T-helper 1 cell treated with Interleukin-12 subunit alpha and Interleukin-12 subunit beta and Interleukin-4 antibody, amounts not matched to agents 30 ng/mL and 1 ng/mL, for 36 hours (primary cell): ENCODE measurements around the gene NKIRAS2. TPM values are rescaled to one million over a fixed set of nuclear protein-coding genes. Genes with fewer than 3 reads are reported as not detected.

Experiments
- intact Hi-C: fragments of 100-400 bp; cut with micrococcal nuclease; formaldehyde crosslinking; loops from one replicate; pipeline ENCODE4 v1.15.1; 2024
- total RNA-seq: library from RNA; stranded (reverse); gene quantifications from 2 replicates; pipeline ENCODE4 v1.2.3, GENCODE V29; 2022

The NKIRAS2 gene
- total RNA-seq, 1 donor from 2014 or later = 29.1 TPM

DNA sequence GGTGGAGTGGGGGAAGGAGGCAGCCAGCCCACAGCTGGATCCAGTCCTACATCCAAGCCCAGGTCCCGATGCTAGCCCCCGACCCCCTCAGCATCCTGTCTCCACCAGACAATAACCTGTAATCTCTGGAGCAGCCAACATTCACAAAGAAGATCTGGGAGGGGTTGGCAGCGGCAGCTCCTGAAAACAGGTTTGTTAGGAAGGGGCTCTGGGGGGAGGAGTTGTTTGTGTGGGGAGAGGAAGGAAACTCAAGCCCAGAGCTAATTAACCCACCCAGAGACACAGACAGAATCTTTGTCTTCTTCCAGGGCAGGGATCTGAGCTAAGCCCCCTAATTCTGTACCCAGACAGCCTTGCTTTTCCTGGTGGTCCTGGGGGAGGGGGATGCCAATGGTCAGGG is 35.1 kb downstream of the NKIRAS2 start:
- intact Hi-C loops = no loop called here

DNA sequence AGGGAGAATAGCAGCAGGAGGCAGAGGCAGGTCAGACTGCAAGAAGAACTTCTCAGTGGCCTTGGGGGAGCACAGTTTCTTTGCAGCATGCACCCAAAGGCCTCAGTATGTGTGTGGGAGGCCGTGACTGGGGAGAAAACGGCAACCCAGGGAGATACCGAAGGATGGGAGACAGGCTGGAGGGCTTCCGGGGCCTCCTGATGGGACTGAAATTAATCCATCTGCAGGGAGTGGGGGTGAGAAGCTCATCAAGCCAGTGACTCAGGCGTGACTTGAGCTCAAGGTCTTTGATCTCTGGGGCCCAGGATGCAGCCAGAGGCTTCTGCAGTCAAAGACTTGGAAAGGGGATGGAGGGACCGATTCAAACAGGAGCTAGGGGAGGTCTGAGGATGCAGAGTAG is 35.6 kb downstream of the NKIRAS2 start:
- intact Hi-C loops = no loop called here

DNA sequence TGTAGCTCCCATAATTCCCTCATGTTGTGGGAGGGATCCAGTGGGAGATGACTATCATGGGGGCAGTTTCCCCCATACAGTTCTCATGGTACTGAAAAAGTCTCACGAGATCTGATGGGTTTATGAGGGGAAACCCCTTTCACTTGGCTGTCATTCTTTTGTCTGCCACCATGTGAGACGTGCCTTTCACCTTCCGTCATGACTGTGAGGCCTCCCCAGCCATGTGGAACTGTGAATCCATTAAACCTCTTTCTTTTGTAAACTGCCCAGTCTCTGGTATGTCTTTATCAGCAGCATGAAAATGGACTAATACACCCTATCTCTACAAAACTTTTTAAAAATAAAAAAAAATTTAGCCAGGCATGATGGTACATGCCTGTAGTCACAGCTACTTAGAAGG is 36.7 kb downstream of the NKIRAS2 start:
- intact Hi-C loops = no loop called here

DNA sequence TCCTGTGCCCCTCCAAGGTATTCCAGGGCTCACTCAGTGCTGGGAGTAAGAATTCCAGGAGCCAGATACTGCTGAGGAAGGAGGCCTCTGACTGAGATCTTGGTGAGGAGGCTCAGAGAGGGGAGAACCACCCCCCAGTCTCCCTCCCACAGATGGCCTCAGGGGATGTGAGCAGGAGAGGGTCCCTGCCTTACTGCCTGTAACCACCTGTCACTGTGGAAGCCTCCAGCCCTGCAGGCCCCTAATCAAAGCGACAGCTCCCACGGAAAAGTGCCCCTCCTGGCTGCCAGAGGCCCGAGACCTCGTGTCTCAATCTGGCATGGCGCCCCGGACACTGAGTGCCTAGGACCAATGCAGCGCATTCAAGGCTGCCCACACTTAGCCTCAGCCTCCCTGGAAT is 38.2 kb downstream of the NKIRAS2 start:
- intact Hi-C loops = no loop called here

DNA sequence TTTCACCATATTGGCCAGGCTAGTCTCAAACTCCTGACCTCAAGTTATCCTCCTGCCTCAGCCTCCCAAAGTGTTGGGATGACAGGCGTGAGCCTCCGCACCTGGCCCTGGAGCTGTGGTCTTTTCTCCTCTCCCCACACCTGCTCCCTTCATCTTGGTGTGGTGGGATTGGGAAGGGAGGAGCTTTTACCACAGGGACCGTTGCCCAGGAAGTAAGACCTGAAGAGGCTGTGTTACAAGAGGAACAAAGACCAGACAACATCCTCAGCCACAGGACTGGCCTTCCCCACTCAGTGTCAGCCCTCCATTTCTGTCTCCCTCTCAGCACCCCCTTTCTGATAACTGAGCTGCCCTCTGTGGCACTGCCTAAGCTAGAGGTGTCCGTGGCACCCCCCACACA is 39.9 kb downstream of the NKIRAS2 start:
- intact Hi-C loops = no loop called here

DNA sequence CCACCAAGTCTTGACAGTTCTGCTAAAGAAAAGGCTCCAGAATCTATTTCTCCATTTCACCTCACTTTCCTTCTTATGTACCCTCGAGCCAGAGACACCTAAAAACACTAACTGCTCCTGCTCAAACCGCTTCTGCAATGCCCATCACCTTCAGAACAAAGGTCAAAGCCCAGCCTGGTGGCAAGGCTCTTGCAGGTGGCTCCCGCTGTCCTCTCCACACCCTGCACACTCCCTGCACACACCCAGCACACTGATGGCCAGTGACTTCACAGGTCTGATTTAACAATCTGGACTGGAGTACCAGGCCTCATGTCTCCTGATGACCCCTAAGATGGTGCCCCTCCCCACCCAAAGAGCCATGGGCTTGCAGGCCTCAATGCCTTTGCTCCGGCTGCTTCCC is 40.3 kb downstream of the NKIRAS2 start:
- intact Hi-C loops = no loop called here

DNA sequence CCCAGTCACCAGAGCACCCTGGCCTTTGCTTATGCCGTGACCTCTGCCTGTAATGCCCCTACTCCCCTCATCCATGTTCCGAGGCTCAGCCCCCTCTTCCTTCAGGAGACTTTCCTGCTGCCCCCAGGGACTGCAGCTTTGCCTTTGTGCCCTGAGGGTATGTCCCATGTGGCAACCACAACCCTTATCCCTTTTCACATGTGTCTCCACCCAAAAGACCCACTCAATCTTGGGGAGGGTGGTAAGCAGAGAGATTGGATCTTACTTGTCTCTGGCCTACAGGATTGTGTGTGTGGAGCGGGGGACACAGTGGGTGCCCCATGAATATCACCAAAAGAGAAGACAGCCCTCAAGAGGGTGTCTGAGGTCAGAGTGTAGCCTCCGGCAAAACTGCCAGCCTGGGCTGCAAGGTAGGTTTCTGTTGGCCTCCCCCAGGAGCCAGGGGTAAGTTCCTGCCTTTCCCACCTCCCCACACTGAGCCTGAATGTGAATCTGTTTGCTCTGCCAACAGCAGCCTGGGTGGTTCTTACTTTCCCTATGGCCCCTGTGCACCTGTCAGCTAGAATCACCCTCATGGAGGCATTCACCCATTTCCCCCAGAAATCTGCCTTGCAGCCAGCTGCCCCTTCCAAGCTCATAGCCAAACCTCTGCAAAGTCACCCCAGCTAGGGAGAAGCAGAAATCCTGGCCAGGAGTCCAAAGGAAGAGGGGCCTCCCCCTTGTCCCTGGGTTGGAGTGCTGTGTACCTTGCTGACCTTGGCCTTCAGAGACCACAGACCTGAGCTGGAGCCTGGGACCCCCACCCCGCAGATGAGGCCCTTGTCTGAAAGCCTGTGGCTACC is 42.0 kb downstream of the NKIRAS2 start:
- intact Hi-C loops = no loop called here

DNA sequence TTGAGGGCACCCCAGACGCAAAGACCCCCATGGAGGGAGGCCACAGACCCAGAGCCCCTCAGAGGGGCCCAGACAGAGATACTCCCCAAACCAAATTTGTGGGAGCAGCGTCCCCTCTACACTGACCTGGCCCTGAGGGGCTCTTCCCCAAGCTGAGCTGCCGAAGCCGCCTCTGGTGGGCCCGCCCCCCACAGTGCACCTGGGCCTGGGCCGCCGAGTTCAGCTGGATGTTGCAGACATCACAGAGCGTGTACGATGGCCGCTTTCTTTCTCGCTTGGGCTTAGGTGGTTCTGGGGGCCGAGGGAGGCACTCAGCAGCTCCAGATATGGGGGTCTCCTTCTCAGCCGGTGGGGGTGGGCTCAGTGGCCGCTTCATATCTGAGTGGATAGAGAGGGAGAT is 42.8 kb downstream of the NKIRAS2 start:
- intact Hi-C loops = loop anchor here (1.0 kb wide), 1 partner anchor 37 kb away; no protein-coding TSS in a partner anchor

DNA sequence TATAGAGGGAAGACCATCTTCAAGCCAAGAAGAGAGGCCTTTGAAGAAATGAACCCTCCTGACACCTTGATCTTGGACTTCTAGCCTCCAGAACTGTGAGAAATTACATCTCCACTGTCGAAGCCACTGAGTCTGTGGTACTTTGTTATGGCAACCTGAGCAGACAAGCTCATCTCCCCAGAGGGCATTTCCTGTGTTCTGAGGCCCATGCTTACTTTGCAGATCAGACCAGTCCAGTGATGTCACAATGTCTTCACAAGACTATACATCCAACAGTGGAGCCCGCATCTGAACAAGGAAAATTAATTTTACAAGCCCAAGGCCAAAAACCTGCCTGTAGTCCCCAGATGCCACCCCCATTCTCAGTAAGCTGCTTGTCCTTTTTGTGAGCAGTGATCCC is 45.3 kb downstream of the NKIRAS2 start:
- intact Hi-C loops = loop anchor here (5.0 kb wide), 1 partner anchor 98 kb away; the partner anchor contains the start of gene CNP

DNA sequence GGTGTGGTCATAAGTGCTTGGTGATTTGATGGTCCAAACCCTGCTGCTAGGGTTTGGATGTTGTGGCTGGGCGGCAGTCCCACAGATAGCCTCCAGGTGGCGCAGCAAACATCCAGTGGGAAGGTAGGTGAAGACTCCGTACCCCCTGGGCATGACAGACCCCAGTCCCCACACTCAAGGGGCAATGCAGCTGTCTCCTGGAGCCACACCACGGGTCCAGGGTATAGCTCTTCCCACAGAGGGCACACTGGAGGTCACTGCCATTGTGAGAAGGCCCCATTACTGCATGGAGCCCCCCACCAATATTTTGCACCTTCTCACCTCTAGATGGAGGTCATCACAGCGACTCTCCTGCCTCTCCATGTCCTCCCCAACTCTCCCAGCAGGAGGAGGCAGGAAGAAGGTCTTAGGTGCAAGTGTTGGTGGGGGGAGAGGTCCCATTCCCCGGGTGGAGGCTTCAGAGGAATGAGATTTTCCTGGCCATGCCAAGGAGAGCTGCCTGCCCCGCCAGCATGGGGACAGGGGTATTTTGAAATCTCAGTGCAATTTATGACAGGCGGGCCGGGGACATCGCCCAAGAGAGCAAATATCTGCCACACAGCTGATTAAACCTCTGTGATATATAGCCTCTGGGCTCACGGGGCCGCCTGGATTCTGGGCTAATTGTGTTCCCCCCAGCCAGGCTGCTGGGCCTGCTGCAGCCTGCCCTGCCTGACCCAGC is 47.6 kb downstream of the NKIRAS2 start:
- intact Hi-C loops = loop anchor here (1.0 to 5.0 kb wide), 6 partner anchors 34 to 114 kb away; partner anchors contain the start of genes CNP, DHX58 and KCNH4

DNA sequence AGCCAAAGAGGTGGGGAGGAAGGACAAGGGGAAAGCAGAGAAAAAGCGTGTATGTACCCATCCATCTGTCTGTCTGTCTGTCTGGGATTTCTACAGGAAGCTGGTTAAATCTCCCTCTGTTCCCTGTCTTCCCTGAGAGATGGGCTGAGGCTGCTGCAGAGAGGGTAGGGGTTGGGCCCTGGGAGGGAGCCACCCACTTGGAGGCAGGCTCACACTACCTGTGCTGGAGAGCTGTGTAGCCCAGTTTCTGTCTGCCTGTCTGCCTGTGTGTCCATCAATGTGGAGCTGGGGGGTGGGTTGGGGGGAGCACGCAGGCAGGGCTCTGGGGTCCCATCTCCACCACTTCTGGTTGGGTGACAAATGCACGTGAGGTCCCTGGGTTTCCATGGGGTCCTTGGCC is 49.1 kb downstream of the NKIRAS2 start:
- intact Hi-C loops = loop anchor here (5.0 kb wide), 1 partner anchor 102 kb away; the partner anchor contains the start of gene CNP

DNA sequence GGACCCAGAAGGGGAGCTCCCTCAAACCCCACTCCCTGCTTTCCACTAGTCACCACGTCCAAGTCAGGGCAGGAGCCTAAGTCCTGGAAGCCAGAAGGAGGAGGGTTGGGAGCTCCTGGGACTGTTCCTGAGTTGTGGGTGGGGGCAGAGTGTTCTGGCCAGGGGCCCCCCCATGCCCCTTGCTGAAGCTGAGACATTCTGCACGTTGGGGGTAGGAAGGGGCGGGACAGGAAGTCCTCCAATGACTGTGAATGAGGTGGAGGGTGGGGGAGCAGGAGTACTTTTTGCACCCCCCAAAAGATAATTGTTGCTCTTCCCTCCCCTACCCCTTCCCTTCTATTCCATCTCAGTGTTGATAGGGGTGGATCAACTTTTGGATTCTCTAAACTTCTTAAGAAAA is 51.9 kb downstream of the NKIRAS2 start:
- intact Hi-C loops = no loop called here

DNA sequence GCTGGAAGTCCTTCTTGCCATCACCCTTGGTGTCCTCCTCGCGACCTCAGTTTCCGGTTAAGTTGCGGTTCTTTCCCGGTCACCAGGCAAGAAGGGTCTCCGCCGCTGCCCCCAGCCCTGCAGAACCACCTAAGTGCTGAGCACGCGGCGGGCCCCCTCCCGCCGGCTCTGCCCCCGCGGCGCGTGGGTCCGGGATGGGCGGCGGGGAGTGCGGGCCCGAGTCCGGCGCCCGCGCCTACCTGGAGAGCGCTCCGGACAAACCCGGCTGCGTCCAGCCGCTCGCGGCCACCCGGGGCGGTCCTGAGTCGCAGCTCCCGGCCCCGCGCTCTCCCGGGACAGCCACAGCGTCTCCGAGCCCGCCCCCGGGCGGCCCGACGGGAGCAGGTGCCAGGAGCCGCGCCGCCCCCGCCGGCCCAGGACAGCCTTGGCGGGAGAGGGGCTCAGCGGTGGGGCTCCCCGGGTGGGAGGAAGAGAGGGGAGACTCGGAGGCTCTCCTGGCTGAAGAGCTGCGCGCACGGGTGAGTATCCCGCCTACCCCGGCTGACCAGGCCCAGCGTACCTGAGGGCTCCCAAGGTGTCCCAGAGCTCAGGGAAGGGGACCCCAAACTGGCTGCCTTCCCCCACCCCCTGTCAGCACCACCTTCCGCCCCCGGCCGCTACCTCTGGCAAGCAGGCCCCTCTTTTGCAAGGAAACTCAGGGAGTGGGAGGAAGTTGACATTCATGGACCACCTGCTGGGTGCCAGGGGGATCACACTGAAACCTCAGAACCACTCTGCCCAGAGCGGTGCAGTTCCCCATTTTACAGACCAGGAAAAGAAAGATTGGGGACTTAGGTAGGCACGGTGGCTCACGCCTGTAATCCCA is 52.7 kb downstream of the NKIRAS2 start:
- intact Hi-C loops = no loop called here

Other genes starting within 250 kb of the NKIRAS2 start
- gene JUP, start 233.4 kb upstream of the NKIRAS2 start, total RNA-seq = 0.10 and 0.20 TPM in 2 replicates
- 3.4 TPM in 2 replicates for gene P3H4, start 208.1 kb upstream of the NKIRAS2 start, total RNA-seq
- gene FKBP10, start 207.1 kb upstream of the NKIRAS2 start, total RNA-seq = 0.51 TPM in 1 of 2 replicates, not detected in the other
- 24.3 and 24.9 TPM in 2 replicates for gene NT5C3B, start 183.9 kb upstream of the NKIRAS2 start, total RNA-seq
- gene KLHL10, start 182.3 kb upstream of the NKIRAS2 start, total RNA-seq = not detected in 2 replicates
- 15.5 TPM in 2 replicates for gene KLHL11, start 154.7 kb upstream of the NKIRAS2 start, total RNA-seq
- 159 and 165 TPM in 2 replicates for gene ACLY, start 101.1 kb upstream of the NKIRAS2 start, total RNA-seq
- 0.47 and 0.49 TPM in 2 replicates for gene ODAD4, start 89.5 kb upstream of the NKIRAS2 start, total RNA-seq
- gene CNP, start 53.3 kb upstream of the NKIRAS2 start, total RNA-seq = 98.4 and 99.3 TPM in 2 replicates
- gene DNAJC7, start 2.7 kb upstream of the NKIRAS2 start, total RNA-seq = 103 and 119 TPM in 2 replicates
- gene C17orf113, start 30.5 kb downstream of the NKIRAS2 start, total RNA-seq = 0.10 TPM in 2 replicates
- gene ZNF385C, start 78.4 kb downstream of the NKIRAS2 start, total RNA-seq = not detected in 2 replicates
- gene DHX58, start 92.6 kb downstream of the NKIRAS2 start, total RNA-seq = 76.9 and 80.6 TPM in 2 replicates
- gene KAT2A, start 101.3 kb downstream of the NKIRAS2 start, total RNA-seq = 38.1 and 38.9 TPM in 2 replicates
- gene HSPB9, start 102.7 kb downstream of the NKIRAS2 start, total RNA-seq = not detected in 2 replicates
- 99.0 and 107 TPM in 2 replicates for gene RAB5C, start 134.9 kb downstream of the NKIRAS2 start, total RNA-seq
- 0.41 and 0.59 TPM in 2 replicates for gene KCNH4, start 161.1 kb downstream of the NKIRAS2 start, total RNA-seq
- gene HCRT, start 165.4 kb downstream of the NKIRAS2 start, total RNA-seq = 0.39 TPM in 1 of 2 replicates, not detected in the other
- gene GHDC, start 174.4 kb downstream of the NKIRAS2 start, total RNA-seq = 16.3 and 17.2 TPM in 2 replicates